Stimulated activated CD8-positive, alpha-beta memory T cell treated with anti-CD3 and anti-CD28 coated beads, Interleukin-2, amount 100 ng/mL, for 1 hour (primary cell): Measurements from ENCODE around the gene HSD17B8.

Experiments used
- DNase-seq, 2 donors: peaks; one replicate each; pipeline ENCODE4 v3.0.0-alpha.2; 2020; ENCODE audit warnings: low read depth in 2 of 2

HSD17B8 gene

DNA sequence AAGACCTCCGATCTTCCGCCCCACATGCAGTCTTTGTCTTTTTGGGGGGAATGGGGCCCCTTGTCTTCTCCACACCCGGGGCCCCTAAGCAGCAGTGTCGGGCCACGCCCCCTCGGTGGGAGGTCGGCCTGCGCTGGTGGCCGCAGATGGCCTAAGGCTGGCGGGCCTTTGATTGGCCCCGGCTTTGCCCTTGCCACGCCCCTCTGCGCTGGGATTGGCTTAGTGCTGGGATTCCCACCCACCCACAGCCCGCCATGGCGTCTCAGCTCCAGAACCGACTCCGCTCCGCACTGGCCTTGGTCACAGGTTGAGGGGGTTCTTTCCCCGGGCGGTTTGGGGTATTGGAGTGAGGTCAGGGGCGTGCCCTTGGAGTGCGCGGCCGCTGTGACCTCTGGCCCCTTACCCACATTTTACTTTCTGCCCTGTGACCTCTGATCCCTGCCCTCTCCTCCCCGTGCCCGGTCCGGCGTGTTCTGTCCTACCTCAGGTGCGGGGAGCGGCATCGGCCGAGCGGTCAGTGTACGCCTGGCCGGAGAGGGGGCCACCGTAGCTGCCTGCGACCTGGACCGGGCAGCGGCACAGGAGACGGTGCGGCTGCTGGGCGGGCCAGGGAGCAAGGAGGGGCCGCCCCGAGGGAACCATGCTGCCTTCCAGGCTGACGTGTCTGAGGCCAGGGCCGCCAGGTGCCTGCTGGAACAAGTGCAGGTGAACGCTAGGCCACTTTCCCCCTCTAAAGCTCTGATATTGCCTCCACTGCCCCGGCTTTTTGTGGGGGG, at the start of gene HSD17B8:
HSD17B8 (plus strand) TSS at position 241 of the 776 bp plus-strand sequence; CDS start at position 255, 14 bp downstream.
- peak; percentile 76 to 87 for DNase-seq

DNA sequence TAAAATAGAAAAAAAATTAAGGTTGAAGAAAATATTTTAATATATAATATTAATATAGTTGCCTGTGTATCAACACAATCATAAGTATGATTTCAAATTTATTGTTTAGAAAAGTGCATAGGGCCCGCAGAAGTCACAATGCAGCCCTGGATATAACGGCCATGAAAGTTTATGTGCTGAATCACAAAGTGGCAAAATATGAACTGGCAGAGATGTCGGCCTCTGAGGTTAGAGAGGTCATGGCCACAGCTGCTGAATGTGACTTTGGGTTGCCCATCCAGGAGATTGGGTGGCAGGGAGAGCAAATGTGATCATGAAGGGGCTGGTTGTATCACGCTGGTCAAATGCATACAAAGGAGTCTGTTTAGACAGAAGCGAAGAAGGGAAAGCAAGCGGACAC, 47.9 kb upstream of the HSD17B8 start:
- no peak for DNase-seq

DNA sequence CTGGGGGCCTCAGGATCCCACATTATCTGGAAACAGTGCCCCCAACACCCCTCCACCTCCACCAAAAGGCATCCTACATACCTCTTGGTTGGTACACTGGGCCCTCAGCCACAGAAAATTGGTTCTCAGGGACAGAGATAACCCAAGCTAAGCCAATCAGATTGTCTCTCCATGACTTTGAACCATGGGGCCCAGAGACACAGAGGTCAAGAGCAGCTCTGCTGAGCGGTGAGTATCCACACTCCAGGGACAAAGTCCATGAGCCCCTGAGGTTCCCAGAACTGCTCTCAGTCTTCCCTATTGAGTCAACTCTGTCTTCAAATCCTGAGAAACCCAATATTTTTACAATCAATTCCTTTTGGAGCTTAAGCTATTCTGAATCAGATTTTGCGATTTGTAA, 47.5 kb upstream of the HSD17B8 start:
- DNase-seq: no peak

DNA sequence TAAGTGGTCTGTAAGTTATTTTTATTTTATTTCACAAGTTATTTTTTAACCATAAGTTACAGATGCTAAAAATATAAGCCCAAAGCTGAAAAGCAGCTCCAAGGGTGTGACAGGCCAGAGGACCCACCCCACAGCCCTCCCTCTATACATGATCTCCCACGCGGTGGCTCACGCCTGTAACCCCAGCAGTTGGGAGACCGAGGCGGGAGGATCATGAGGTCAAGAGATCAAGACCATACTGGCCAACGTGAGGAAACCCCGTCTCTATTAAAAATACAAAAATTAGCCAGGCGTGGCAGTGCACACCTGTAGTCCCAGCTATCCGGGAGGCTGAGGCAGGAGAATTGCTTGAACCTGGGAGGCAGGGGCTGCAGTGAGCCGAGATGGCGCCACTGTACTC, 44.4 kb upstream of the HSD17B8 start:
- no peak for DNase-seq

DNA sequence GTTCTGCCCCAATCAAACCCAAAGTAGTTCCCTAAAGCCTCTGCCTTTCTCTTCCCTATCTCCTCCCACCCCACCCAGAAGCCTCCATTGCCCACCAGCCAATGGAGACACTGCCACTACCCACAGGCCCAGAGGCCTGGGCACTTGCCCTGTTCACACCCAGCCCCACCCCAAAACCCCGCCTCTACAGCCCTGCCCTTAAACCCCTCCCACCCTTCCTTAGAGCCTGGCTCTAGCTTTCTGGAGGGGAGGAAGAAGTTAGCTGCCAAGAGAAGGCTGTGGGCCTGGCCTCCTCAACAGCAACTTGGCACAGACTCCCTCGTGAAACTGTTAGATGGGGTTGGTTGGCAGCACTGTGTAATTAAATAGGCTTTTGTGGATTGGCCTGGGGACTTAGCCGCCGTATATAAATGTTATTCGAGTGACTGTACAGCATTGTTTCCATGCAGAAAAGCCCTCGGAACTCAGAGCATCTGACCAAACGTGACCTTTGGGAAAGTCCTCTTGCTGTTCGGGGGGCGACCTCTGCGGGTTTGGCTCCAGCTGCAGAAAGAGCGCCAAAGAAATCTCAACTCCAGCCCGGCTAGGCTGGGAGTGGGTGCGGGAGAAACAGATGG, 43.6 kb upstream of the HSD17B8 start:
- no peak for DNase-seq

DNA sequence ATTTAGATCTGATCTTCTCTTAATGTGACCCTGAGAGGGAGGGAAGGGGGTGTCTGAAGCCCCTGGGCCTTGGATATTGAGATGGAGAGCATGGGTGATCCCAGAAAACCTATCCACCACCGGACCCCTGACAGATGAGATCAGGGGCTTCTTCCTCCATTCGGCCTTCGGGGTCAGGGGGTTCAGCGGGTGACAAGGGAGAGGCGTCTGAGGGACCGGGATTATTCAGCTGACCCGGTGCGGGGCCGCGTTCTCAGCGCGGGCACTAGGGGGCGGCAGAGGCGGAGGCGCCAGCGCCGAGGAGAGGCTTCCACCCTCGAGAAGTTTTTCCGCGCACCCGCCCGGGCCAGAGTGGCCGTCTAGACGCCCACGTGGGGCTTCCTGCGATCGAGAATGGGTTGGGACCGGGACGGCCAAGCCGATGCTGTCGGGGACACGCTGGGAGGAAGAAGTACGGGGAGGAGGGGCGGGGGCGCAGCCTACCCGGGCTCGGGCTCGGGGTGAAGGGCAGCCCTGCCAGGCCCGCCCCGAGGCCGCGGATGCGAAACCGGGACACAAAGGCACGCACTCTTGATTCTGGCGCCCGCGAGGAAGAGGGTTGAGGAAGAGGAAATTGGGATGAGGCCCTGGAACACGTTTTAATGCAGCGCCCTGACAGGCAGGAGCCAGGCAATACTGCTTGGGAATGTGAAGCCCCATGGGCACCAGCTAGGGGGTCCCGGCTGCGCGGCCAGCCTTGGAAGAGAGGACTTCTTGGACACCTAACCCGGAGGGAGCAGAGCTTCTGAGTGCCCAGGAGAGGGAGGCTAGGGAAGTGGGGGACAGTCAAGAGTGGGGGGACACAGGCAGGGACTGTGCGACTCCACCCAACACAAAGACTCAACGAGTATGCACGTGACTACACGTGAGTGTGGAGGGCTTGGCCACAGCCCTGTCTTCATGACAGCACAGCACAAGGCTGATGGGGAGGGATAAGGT, 42.8 kb upstream of the HSD17B8 start:
- DNase-seq: peak; percentile 74 to 81

DNA sequence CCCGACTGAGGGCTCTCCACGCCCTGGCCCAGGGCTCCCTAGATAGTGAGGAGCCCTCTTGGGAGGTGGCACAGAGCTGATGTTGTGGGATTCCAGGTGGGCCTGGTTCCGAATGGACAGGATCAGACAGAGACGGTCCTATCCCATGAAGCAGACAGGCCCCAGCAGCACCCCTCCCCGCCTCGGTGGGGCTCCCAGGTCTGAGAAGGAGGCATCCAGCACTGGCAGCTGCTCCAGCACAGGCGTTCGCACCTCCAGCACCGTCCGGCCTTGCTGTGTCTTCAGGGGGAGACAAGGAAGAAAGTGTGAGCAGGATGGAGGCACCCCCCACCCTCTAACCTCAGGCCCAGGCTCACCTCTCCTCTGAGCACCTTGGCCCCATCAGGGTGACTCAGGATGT, 40.9 kb upstream of the HSD17B8 start:
- DNase-seq: no peak

DNA sequence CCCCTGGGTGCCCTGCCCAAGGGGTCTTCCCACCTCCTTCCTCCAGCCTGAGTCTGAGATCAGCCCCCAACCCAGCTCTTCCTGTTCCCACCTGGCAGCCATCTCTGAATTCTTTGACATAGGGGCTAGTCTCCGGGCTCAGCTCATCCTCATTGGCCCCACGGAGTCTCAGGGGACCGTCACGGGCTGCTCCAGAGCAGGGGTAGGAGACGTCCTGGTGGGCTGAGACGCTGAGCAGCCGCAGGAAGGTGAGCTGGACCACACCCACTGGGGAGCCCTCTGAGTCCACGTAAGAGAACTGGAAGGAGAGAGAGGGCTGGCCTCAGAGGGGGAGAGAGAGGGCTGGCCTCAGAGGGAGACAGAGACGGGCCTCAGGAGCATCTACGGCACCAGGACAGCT, 40.3 kb upstream of the HSD17B8 start:
- DNase-seq: no peak

DNA sequence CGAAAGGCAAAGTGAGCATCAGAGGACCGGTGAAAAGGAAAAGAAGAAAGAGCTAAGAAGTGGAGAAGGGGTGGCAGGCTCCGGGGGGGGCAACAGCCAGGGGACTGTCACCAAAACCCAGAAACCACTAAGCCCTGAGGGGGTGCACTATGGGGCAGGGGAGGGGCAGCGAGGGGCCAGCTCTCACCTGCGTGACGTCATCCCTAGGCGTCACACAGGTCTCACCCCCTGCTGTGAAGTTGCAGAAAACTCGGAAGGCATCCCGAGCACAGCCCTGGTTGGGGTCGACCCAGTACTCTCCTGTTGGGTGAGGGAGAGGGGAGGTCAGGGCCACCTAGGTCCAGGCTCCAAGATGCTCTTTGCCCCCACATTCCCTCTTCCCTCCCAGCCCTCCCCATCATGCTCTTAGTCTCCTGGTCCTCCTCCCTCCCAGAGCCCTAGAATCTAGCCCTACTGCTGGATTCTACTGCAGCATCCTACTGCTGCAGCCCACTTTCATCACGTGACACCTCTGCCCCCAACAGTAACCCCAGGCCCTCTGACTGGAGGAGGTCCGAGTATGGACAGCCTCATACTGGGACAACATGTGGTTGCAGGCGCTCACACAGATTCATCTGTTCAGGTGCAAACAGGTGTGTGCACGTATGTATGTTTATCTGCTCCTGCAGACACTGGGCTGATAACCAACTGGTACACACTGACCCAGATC, 39.6 kb upstream of the HSD17B8 start:
- DNase-seq: no peak

DNA sequence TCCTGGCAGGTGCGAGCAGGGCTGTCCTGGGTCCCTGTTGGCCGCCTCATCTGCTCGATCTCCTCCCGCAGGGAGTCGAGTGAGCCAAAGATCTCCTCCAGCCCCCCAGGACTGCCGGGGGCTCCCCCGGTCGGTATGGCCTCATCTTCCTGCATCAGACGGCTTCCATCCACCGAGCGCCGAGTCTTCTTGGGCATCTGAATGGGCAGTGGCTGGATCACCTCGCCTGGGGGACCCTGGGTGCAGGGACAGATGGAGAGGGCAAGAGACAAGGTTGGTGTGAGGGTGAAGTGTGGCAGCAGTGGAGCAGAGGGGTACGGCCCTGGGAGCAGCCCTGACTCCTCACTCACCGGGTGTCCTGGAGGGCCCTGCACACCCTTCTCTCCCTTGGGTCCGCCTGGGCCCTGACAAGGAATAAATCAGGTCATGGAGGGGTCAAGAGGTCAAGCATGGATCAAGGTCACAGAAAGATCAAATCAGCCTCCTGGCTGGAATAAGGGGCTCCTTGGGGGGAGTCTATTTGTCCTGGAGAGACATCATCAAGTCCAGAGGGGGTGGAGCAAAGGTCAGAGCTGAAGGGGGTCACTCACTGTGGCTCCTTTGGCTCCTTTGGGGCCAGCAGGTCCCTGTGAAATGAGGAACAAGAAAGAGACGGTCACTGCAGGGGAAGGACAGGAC, 38.7 kb upstream of the HSD17B8 start:
- DNase-seq: no peak

DNA sequence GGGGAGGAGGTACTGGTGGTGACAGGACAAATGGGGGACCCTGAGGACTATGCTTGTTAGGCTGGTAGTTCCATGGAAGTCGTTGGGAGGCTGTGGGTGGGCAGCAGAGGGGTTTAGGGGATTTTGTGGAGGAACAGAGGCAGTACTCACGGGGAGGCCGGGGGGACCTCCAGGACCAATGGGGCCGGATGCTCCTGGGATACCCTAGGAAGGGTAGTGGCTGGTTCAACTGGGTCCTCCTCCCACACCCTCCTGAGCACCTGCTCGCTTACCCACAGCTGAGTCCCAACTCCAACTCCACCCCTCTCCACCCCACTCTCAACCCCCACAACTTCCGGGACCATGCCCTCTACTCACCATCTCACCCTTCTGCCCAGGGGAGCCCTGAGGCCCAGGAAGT, 38.1 kb upstream of the HSD17B8 start:
- DNase-seq: no peak

DNA sequence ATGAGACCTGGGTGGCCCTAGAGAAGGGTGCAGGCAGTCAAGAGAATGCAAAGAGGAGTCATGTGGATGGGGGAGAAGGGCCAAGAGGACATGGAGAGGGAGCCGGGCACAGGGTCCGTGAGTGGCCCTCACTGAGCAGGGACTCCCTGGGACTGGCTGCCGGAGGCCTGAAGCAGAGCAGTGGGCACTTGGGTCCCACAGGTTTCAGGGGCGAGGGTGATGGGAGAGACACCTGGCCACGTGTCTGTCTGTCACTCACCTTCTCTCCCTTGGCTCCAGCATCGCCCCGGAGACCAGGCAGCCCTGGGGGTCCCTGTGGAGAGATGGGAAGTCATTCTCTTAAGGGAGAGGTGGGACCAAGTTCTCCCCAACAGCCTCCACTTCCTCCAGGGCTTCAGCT, 37.6 kb upstream of the HSD17B8 start:
- DNase-seq: no peak

DNA sequence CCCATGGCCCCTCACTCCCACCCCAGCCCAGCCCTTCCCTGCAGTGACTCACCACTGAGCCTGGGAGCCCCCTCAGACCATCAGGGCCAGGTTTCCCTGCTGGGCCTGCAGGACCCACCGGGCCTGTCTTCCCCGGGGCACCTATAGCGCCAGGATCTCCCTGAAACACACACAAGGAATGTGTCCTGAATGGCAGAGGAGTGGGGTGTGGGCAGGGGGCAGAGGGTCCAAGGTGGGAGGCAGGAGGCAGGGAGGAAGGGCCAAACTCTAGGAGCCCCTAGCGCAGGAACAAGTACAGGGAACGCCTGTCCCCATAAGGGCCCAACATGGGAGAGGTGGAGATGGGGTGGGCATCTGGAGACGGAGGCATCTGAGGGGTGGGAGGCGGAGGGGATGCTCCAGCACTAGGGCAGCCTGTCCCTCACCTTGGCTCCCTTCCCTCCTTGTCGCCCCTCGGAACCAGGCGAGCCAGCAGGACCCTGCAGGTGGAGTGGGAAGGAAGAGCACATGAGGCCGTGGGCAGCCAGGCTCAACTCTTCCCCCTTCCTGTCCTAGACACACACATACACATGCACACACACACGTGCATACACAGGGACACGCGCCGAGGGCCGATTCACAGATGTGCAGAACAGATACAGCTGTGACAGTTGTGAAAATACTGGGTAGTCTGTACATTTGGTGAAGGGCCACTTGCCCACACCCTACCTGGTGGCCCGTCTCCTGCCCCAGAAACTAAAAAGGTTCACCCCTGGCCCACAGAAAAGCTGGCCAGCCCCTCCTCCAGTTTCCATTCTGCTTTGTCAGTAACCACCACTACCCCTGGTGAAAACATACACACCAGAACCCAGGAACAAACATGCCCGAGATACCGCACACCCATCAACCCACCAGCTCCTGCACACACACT, 36.8 kb upstream of the HSD17B8 start:
- DNase-seq: no peak

DNA sequence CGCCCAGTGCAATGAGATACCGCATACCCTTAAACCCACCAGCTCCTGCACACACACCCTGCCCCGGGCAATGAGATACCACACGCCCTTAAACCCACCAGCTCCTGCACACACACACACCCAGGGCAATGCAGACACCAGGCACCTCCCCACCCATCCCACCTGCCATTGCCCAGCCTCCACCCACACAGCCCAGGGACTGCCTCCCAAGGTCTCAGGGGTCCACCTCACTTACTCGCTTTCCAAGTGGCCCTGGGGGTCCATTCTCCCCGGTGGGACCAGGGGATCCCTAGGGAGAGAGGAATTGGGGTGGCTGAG, 36.2 kb upstream of the HSD17B8 start:
- no peak for DNase-seq

DNA sequence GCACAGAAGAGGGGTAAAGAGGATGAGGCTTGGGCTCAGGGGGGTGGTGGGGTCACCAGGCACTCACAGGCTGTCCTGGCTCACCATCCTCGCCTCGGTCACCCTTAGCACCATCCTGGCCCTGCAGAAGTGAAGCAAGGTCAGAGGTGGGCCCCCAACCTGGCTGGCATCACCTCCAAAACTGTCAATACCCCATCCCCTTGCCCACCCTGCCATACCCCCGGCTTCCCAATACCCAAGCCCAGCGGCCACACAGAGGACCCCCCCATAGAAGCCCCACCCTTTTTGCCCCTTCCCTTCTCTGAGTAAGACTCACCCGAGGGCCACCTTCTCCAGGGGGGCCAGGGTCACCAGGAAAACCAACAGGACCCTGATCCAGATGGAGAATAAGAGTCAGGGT, 35.8 kb upstream of the HSD17B8 start:
- no peak for DNase-seq

DNA sequence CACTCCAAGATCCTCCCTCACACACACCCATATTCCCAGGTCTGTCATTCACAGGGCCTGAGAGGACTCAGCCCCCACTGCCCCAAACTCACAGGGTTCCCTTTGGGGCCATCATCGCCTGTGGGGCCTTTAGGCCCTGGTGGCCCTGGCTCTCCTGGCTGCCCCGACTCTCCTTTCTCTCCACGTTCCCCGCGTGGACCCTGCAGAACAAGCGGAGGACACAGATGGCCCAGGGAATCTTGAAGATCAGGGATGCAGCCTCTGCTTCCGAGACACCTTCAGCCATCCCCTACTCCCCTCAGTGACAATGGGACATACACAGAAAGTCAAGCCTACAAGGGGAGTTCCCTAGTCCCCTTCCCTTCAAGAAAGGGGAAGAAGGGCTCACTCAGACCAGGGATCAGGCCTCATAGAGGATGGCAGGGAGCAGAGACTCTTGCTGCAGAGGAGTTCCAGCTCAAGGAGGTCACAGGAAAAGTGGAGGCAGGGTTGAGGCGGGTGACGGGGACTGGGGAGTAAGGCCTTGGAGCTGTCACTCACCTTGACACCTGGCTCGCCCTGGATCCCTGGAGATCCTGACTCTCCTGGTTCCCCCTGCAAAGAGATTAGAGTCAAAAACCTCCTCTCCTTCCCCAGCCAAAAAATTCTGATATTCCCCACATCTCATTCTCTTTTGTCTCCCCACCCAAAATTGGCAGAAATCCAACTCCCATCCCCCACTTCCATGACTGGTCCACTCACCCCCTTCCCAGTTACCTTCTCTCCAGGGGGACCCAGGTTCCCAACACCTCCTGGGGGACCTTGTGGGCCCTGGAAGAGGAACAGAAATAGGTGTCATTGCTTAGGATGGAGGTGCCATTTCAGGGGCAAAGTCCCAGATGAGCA, 34.9 kb upstream of the HSD17B8 start:
- no peak for DNase-seq

DNA sequence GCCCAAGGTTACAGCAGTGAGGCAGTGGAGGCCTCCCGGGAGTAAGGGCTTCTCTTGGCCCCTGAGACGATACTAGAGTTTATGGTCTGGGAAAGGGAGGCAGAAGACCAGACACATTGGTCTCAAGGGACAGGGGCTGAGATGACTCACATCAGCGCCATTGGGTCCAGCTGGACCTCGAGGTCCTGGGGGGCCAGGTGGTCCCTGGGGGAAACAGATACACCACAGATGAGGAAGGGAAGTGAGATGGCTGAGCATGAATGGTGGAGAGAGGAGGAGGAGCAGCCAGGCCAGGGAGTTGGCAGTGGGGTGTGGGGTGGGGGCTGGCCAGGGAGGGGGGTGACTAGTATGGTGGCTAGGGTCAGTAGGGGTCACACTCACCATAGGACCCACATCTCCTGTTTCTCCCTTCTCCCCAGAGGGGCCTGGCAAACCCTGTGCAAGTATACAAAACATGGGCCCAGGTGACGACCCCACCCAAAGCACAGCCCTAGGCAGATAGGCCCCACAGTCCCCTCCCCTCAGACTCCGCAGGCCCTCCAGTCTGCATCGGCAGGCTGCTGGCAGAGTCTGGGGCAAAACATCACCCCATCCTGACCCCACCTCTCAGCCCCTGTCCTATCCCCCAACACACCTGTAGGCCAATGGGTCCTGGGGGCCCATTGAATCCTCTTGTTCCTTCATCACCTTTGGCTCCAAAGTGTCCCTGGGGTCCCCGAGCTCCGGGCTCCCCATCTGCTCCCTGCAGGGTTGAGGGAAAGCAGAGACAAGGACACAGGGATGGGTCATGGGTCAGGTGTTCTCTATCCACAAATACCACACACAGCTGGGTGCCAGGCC, 34.1 kb upstream of the HSD17B8 start:
- no peak for DNase-seq
